IMR-90 (cell line): ENCODE measurements around the gene DBX1. TPM values are rescaled to one million over a fixed set of nuclear protein-coding genes. Genes with fewer than 3 reads are reported as not detected.

ENCODE experiments used
- ATAC-seq: fragments of 200-7000 bp; cut with Tn5 transposase; 2 replicates; pipeline ENCODE4 v1.9.1; 2020; ENCODE audit warnings: low read depth, mild to moderate bottlenecking, moderate library complexity
- BruUV-seq: library from RNA; stranded (reverse); fragments of 400-500 nt; replicated peaks from 2 replicates; lab custom pipeline; 2021; lab: Mats Ljungman, UMichigan
- CTCF ChIA-PET: fragments of 300-600 bp; formaldehyde crosslinking; extraction: SDS; loops from one replicate; lab custom pipeline; 2021; ENCODE audit warnings: antibody characterized with exemption; lab: Yijun Ruan, JAX
- POLR2A ChIA-PET: fragments of 300-600 bp; sonication (Branson Sonifier 250); formaldehyde crosslinking; loops from one replicate; lab custom pipeline; 2022; ENCODE audit warnings: antibody characterized with exemption; ENCODE audit not compliant: unreplicated experiment; lab: Charles Lee
- DNase-seq: peaks from one replicate; pipeline ENCODE4 v3.0.0; 2013
- H2AFZ ChIP-seq: replicated peaks from 2 replicates; pipeline ENCODE3; 2013; ENCODE audit warnings: low read length, mild to moderate bottlenecking; ENCODE audit not compliant: poor library complexity
- H2AK5ac ChIP-seq: 2 replicates; pipeline ENCODE4 v1.6.1; 2013; ENCODE audit warnings: low read depth, low read length, inconsistent platforms
- H2AK9ac ChIP-seq: replicated peaks from 2 replicates; pipeline ENCODE3; 2013; ENCODE audit warnings: mild to moderate bottlenecking, low read depth, low read length, moderate library complexity; ENCODE audit not compliant: poor library complexity
- H2BK120ac ChIP-seq: 2 replicates; pipeline ENCODE4 v1.6.1; 2013; ENCODE audit warnings: low read depth, low read length, inconsistent platforms
- H2BK15ac ChIP-seq: 3 replicates; pipeline ENCODE4 v1.6.1; 2013; ENCODE audit warnings: low read depth, low read length, inconsistent platforms
- H2BK20ac ChIP-seq: 2 replicates; pipeline ENCODE4 v1.6.1; 2013; ENCODE audit warnings: low read depth, mild to moderate bottlenecking, inconsistent platforms, low read length, moderate library complexity
- H2BK5ac ChIP-seq: 2 replicates; pipeline ENCODE4 v1.6.1; 2013; ENCODE audit warnings: mild to moderate bottlenecking, low read depth, low read length, inconsistent platforms; ENCODE audit not compliant: poor library complexity, severe bottlenecking
- H3K14ac ChIP-seq: replicated peaks from 2 replicates; pipeline ENCODE4 v1.6.1; 2013; ENCODE audit warnings: low read depth, low read length, inconsistent platforms
- H3K18ac ChIP-seq: 2 replicates; pipeline ENCODE4 v1.6.1; 2013; ENCODE audit warnings: low read depth, low read length, control low read depth
- H3K23ac ChIP-seq: 2 replicates; pipeline ENCODE4 v1.6.1; 2013; ENCODE audit warnings: low read depth, low read length, inconsistent platforms
- H3K27ac ChIP-seq: 2 replicates; pipeline ENCODE4 v1.5.1; 2013; ENCODE audit warnings: mild to moderate bottlenecking, control low read depth, low read length; ENCODE audit not compliant: insufficient read depth
- H3K27me3 ChIP-seq: 2 replicates; pipeline ENCODE4 v1.6.1; 2013; ENCODE audit warnings: low read length; ENCODE audit not compliant: control insufficient read depth, insufficient read depth
- H3K36me3 ChIP-seq: 2 replicates; pipeline ENCODE4 v1.6.1; 2013; ENCODE audit warnings: low read length, mixed read lengths; ENCODE audit not compliant: control insufficient read depth, insufficient read depth
- H3K4ac ChIP-seq: 2 replicates; pipeline ENCODE4 v1.6.1; 2013; ENCODE audit warnings: low read depth, low read length, inconsistent platforms
- H3K4me1 ChIP-seq: 2 replicates; pipeline ENCODE4 v1.6.1; 2013; ENCODE audit warnings: low read length, mixed read lengths; ENCODE audit not compliant: control insufficient read depth, insufficient read depth
- H3K4me2 ChIP-seq: 2 replicates; pipeline ENCODE4 v1.6.1; 2013; ENCODE audit warnings: low read depth, mild to moderate bottlenecking, control low read depth, low read length, moderate library complexity
- H3K4me3 ChIP-seq: 2 replicates; pipeline ENCODE4 v1.5.1; 2013; ENCODE audit warnings: low read depth, mild to moderate bottlenecking, control low read depth, low read length, moderate library complexity; ENCODE audit not compliant: insufficient read depth
- H3K56ac ChIP-seq: 2 replicates; pipeline ENCODE4 v1.6.1; 2013; ENCODE audit warnings: low read length, inconsistent platforms; ENCODE audit not compliant: insufficient read depth; ENCODE audit errors: extremely low read depth
- H3K79me1 ChIP-seq, 2 experiments: 2 replicates each; pipeline ENCODE4 v1.6.1; 2013; ENCODE audit warnings: low read length in 2 of 2, inconsistent platforms in 1 of 2, low read depth in 1 of 2
- H3K9ac ChIP-seq: 2 replicates; pipeline ENCODE4 v1.6.1; 2013; ENCODE audit warnings: low read depth, low read length, control low read depth
- H3K9me1 ChIP-seq: 2 replicates; pipeline ENCODE4 v1.6.1; 2013; ENCODE audit warnings: low read length, inconsistent platforms; ENCODE audit not compliant: insufficient read depth
- H3K9me3 ChIP-seq: 2 replicates; pipeline ENCODE4 v1.6.1; 2013; ENCODE audit warnings: low read length; ENCODE audit not compliant: control insufficient read depth, insufficient read depth
- H4K20me1 ChIP-seq: 2 replicates; pipeline ENCODE4 v1.6.1; 2013; ENCODE audit warnings: low read length, inconsistent platforms; ENCODE audit not compliant: insufficient read depth
- H4K5ac ChIP-seq: 2 replicates; pipeline ENCODE4 v1.6.1; 2013; ENCODE audit warnings: mild to moderate bottlenecking, low read depth, low read length, control low read depth
- H4K8ac ChIP-seq, 2 experiments: 2 replicates each; pipeline ENCODE4 v1.6.1; 2013; ENCODE audit warnings: low read depth in 2 of 2, low read length in 2 of 2, control low read depth in 1 of 2, inconsistent platforms in 1 of 2
- H4K91ac ChIP-seq: 2 replicates; pipeline ENCODE4 v1.6.1; 2013; ENCODE audit warnings: low read depth, low read length, inconsistent platforms; ENCODE audit not compliant: insufficient read depth
- BHLHE40 ChIP-seq: fragments of 150-350 bp; IDR thresholded peaks from 2 replicates; pipeline ENCODE4 v1.6.1; 2016; ENCODE audit warnings: mild to moderate bottlenecking, low read depth, low read length
- CEBPB ChIP-seq: IDR thresholded peaks from 2 replicates; pipeline ENCODE4 v1.6.1; 2012; ENCODE audit warnings: low read depth, low read length, improper control_type of control experiment
- CHD1 ChIP-seq: IDR thresholded peaks from 2 replicates; pipeline ENCODE4 v1.6.1; 2012; ENCODE audit warnings: low read depth, low read length, improper control_type of control experiment
- CTCF ChIP-seq: conservative IDR thresholded peaks from 2 replicates; pipeline ENCODE4 v1.5.1; 2012; ENCODE audit warnings: mild to moderate bottlenecking, low read depth, low read length, improper control_type of control experiment
- ELK1 ChIP-seq: fragments of 150-350 bp; IDR thresholded peaks from 2 replicates; pipeline ENCODE4 v1.6.1; 2016; ENCODE audit warnings: low read depth, mild to moderate bottlenecking, low read length, moderate library complexity, borderline replicate concordance
- FOS ChIP-seq: fragments of 150-350 bp; IDR thresholded peaks from 2 replicates; pipeline ENCODE4 v1.6.1; 2016; ENCODE audit warnings: low read depth, low read length
- MAFK ChIP-seq: IDR thresholded peaks from 2 replicates; pipeline ENCODE4 v1.6.1; 2012; ENCODE audit warnings: low read depth, low read length, improper control_type of control experiment
- MAZ ChIP-seq: IDR thresholded peaks from 2 replicates; pipeline ENCODE4 v1.6.1; 2012; ENCODE audit warnings: low read depth, mild to moderate bottlenecking, low read length, improper control_type of control experiment, moderate library complexity, borderline replicate concordance
- MXI1 ChIP-seq: IDR thresholded peaks from 2 replicates; pipeline ENCODE4 v1.6.1; 2012; ENCODE audit warnings: low read depth, mild to moderate bottlenecking, low read length, moderate library complexity, borderline replicate concordance
- NFE2L2 ChIP-seq: fragments of 150-350 bp; IDR thresholded peaks from 2 replicates; pipeline ENCODE4 v1.6.1; 2016; ENCODE audit warnings: low read depth, mild to moderate bottlenecking, low read length
- POLR2A ChIP-seq: IDR thresholded peaks from 2 replicates; pipeline ENCODE4 v1.6.1; 2012; ENCODE audit warnings: mild to moderate bottlenecking, low read depth, low read length
- RAD21 ChIP-seq: IDR thresholded peaks from 2 replicates; pipeline ENCODE4 v1.6.1; 2012; ENCODE audit warnings: low read length, improper control_type of control experiment
- RCOR1 ChIP-seq: IDR thresholded peaks from 2 replicates; pipeline ENCODE4 v1.6.1; 2012; ENCODE audit warnings: mild to moderate bottlenecking, low read length, improper control_type of control experiment; ENCODE audit not compliant: insufficient replicate concordance
- RFX5 ChIP-seq: IDR thresholded peaks from 2 replicates; pipeline ENCODE4 v1.8.0; 2012; ENCODE audit warnings: low read depth, mild to moderate bottlenecking, low read length, moderate library complexity
- SMC3 ChIP-seq: fragments of 150-350 bp; IDR thresholded peaks from 2 replicates; pipeline ENCODE4 v1.6.1; 2016; ENCODE audit warnings: low read depth, mild to moderate bottlenecking, antibody characterized with exemption, low read length, moderate library complexity
- USF2 ChIP-seq: fragments of 150-350 bp; IDR thresholded peaks from 2 replicates; pipeline ENCODE4 v1.6.1; 2017; ENCODE audit warnings: mild to moderate bottlenecking, antibody characterized with exemption, low read length, low read depth
- WGBS, 2 experiments: methylation state at CpG; one replicate each; pipeline versions ENCODE4 v1.1.5 to v1.1.7; 2013; ENCODE audit warnings: missing lambda C conversion rate in 2 of 2; ENCODE audit not compliant: insufficient read length in 1 of 2; ENCODE audit errors: extremely low coverage in 2 of 2; 5-methylcytosine and 5-hydroxymethylcytosine counted together
- dilution Hi-C: fragments of 300-500 bp; cut with HindIII; formaldehyde crosslinking; loops from one replicate; pipeline ENCODE4 v1.14.3; 2018; ENCODE audit warnings: low sequenced_read_pairs; ENCODE audit not compliant: unreplicated experiment
- in situ Hi-C: fragments of 300-500 bp; cut with MboI; formaldehyde crosslinking; loops from 3 replicates; pipeline ENCODE4 v1.14.3; 2019; ENCODE audit warnings: low sequenced_read_pairs, inconsistent platforms, mixed read lengths
- intact Hi-C: fragments of 100-400 bp; cut with micrococcal nuclease; formaldehyde crosslinking; loops from 2 replicates; pipeline ENCODE4 v1.10.0; 2022
- polyA plus RNA-seq, 3 experiments: library from polyadenylated mRNA; depleted of rRNA; stranded (reverse); fragments of >200 nt; gene quantifications; 2 replicates each; pipeline ENCODE4 v1.2.3, GENCODE V29; 2012; ENCODE audit warnings: low replicate concordance in 1 of 3
- total RNA-seq: library from RNA; depleted of rRNA; stranded (reverse); fragments of >200 nt; gene quantifications from 2 replicates; pipeline ENCODE4 v1.2.3, GENCODE V29; 2012

Gene DBX1
- total and polyA plus RNA-seq, 2 of the 4 experiments (the other 2 are of a cell fraction) = not detected

DNA sequence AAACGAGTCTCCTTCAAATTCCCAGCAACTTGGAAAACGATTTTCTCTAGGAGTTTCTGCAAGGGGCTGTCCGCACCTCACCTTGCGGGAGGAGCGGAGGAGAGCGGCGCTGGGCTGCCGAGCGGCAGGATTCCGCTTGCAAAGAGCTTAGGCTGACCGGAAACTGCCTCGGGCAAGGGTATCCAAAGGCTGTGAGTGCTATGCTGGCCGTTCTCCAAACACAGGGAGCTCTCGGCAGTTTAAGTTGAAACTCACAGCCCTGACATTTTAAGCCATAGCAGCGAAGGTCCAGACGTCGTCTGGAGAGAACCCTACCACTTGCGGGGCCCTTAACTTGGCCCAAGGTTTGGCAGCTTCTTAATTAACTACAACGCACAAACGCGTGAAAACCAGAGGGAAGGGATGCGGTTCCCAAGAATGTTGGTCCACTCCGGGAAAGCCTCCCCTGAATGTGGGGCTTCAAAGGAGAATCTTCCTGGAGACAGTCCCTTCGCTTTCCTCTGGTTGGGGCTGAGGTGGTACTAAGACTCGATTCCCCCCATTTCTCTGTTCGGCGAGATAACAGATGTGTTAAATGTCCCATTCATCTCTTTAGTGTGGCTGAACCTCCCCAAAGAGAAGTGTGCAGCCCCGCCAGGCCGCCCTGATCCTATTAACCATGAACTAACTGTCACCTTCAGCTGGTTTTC lies 1.1 kb upstream of the DBX1 start:
- intact Hi-C loops (no loop called here), in situ Hi-C loops (no loop called here), dilution Hi-C loops (no loop called here)
- 3% methylated on average over 13 of the region's 29 CpGs; no CpG with 5 or more reads in 1 of the 2 experiments for WGBS, 2 experiments
- ChIA-PET POLR2A (interaction anchor here (0.7 kb wide), 1 partner anchor 52 kb away, joined by 3 read pairs; no protein-coding TSS in a partner anchor), CTCF (no interaction called here)
- H3K18ac ChIP-seq = no peak overlapping the region
- no peak overlapping the region for H4K8ac ChIP-seq
- H3K79me1 ChIP-seq = no peaks in the 10 kb centered on the region
- no peak overlapping the region for H3K4me3 ChIP-seq
- H3K4ac ChIP-seq = no peak overlapping the region
- peaks cover 16% of the 10 kb centered on the region for H3K9me3 ChIP-seq
- no peak overlapping the region for H2BK120ac ChIP-seq
- H3K27ac ChIP-seq = no peak overlapping the region
- no peak overlapping the region for H3K14ac ChIP-seq
- no peak for TF ChIP-seq POLR2A
- TF ChIP-seq CEBPB = no peak
- TF ChIP-seq CTCF = no peak
- no peak for TF ChIP-seq RCOR1
- TF ChIP-seq NFE2L2 = no peak
- no peak for TF ChIP-seq BHLHE40
- TF ChIP-seq CHD1 = no peak
- TF ChIP-seq RFX5 = no peak
- TF ChIP-seq ELK1 = no peak
- TF ChIP-seq USF2 = no peak
- no peak for TF ChIP-seq MAFK
- no peak for TF ChIP-seq SMC3
- TF ChIP-seq MXI1 = no peak
- no peak for TF ChIP-seq RAD21
- TF ChIP-seq FOS = no peak
- no peak for TF ChIP-seq MAZ
- no peak overlapping the region for H2BK5ac ChIP-seq
- no peak overlapping the region for H3K23ac ChIP-seq
- H2BK15ac ChIP-seq = no peak overlapping the region
- no peak overlapping the region for H3K9ac ChIP-seq
- no peaks in the 10 kb centered on the region for H3K9me1 ChIP-seq
- H2AK9ac ChIP-seq = no peak overlapping the region
- no peaks in the 10 kb centered on the region for H3K4me1 ChIP-seq
- H2AK5ac ChIP-seq = no peak overlapping the region
- DNase-seq (no peak), ATAC-seq (no peak)
- no peak overlapping the region for H2AFZ ChIP-seq
- no peak overlapping the region for H4K5ac ChIP-seq
- no peaks in the 10 kb centered on the region; the same call in 1 of the 2 replicates for H4K20me1 ChIP-seq
- no TSS peak for BruUV-seq
- no peaks in the 10 kb centered on the region for H3K36me3 ChIP-seq
- no peak overlapping the region for H4K91ac ChIP-seq
- H3K4me2 ChIP-seq = no peak overlapping the region
- H2BK20ac ChIP-seq = no peak overlapping the region
- peaks cover 90% of the 10 kb centered on the region for H3K27me3 ChIP-seq
- no peak overlapping the region for H3K56ac ChIP-seq
